ENCODE data around the gene ANGPTL2.
"Not testable (repeated sequence)": the region's sequence is repeated elsewhere in the genome, so short reads cannot be mapped to it uniquely, and the experiment has no call there.

The ANGPTL2 gene

GRCh38 chr9:127154003-127154389, 31.6 kb upstream of the ANGPTL2 start:
- TF ChIP-seq, protein P1, sequence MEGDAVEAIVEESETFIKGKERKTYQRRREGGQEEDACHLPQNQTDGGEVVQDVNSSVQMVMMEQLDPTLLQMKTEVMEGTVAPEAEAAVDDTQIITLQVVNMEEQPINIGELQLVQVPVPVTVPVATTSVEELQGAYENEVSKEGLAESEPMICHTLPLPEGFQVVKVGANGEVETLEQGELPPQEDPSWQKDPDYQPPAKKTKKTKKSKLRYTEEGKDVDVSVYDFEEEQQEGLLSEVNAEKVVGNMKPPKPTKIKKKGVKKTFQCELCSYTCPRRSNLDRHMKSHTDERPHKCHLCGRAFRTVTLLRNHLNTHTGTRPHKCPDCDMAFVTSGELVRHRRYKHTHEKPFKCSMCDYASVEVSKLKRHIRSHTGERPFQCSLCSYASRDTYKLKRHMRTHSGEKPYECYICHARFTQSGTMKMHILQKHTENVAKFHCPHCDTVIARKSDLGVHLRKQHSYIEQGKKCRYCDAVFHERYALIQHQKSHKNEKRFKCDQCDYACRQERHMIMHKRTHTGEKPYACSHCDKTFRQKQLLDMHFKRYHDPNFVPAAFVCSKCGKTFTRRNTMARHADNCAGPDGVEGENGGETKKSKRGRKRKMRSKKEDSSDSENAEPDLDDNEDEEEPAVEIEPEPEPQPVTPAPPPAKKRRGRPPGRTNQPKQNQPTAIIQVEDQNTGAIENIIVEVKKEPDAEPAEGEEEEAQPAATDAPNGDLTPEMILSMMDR (IDR thresholded peaks at IDR 0.05; ENCODE audit: low read depth, low read length) = no peak
- DNase-seq (ENCODE audit: extremely low read depth, low read depth) = no peak

DNA sequence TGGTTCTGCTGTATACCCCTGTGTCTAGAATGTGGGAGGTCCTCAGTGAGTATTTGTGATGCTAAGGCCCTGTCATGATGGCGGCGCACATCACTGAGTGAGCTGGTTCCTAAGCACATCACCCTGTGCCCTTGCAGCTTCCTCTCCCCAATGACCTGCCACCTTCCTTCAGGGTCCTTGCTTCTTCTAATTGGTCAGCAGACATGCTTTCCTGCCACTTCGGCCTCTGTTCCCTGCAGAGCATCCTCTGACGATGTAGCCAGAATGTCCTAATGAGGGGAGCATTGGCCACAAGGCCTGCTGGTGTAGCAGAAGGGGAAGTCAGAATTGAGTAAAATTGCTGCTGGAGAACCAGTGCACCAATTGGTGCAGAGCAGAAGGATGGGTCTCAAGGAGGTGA, 31.1 kb upstream of the ANGPTL2 start:
- TF ChIP-seq, protein P1 (IDR thresholded peaks at IDR 0.05; ENCODE audit: low read depth, low read length) = no peak
- no peak for DNase-seq (ENCODE audit: extremely low read depth, low read depth)

DNA sequence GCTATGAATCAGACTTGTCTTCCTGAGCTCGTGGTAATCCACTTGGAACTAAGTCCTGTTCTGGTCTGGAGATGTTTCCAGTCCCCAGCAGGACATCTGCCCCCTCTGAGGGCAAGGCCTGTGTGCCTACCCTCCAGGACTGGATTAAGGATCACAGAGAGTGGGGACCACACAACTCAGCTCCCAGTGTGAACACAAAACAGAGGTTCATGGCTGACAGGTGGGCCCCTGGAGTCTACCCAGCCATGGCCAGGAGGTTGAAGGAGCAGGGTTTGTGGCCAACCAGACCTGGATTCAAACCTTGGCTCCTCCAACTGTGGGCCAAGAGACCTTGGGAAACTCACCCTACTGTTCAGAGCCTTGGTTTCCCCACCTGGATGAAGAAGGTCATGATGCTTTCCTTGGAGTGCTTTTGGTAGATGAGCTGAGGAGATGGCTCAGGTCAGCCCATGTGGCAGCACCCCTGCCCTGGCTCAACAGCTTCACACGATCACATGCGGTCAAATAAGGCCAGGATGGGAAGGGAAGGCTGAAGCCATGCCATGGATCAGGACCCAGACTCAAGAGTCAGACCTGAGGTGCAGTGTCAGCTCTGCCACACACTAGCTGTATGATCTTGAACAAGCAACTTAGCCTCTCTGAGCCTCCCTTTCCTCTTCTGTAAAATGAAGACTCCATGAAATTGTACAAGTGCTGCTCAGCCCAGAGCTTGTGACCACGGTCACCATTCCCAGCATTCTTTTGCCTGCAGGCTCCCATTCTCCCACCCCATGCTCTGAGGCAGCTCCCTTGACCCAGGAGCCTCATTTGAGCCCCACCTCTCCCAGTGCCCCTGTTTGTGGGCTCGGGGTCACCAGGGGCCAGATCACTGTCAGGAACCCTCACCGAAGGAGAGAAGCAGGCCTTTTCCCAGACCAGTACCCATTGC, 27.3 kb upstream of the ANGPTL2 start:
- no peak for DNase-seq (ENCODE audit: extremely low read depth, low read depth)
- TF ChIP-seq, protein P1 (IDR thresholded peaks at IDR 0.05; ENCODE audit: low read depth, low read length) = no peak

DNA sequence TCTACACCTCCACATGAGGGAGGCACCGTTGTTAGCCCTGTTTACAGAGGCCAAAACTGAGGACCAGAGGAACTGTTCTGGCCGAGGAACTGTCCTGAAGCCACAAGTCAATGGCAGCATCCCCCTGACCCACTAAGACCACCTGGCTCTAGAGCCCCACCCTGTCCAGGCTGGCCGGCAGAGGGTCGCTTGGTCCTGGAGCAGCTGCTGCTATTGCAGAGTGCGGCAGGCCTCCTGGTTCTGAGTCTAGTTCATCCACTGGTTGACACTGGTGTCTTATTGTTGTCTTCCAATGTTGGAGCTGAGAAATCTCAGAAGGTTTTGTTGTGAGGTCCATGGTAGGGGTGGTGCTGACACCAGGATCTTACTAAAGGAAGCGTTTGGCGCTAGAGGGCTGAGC, 26.6 kb upstream of the ANGPTL2 start:
- DNase-seq (ENCODE audit: extremely low read depth, low read depth) = no peak
- TF ChIP-seq, protein P1 (IDR thresholded peaks at IDR 0.05; ENCODE audit: low read depth, low read length) = no peak

- no peak for DNase-seq (ENCODE audit: extremely low read depth, low read depth)
- TF ChIP-seq, protein P1 (IDR thresholded peaks at IDR 0.05; ENCODE audit: low read depth, low read length) = no peak
Measured at GRCh38 chr9:127148014-127148413, 25.6 kb upstream of the ANGPTL2 start.

- no peak for DNase-seq (ENCODE audit: extremely low read depth, low read depth)
- TF ChIP-seq, protein P1 (IDR thresholded peaks at IDR 0.05; ENCODE audit: low read depth, low read length) = no peak
Measured at GRCh38 chr9:127147251-127147650, 24.8 kb upstream of the ANGPTL2 start.

- not testable (repeated sequence) for DNase-seq (ENCODE audit: extremely low read depth, low read depth)
Measured at GRCh38 chr9:127146841-127147240, 24.4 kb upstream of the ANGPTL2 start.

Measured in AG09319 (cell line).